Effector memory CD8-positive, alpha-beta T cell (primary cell): ENCODE data around the gene TMEM165.

ENCODE experiments used
- ATAC-seq: fragments of 150-1000 bp; cut with Tn5 transposase; replicated peaks from 2 replicates; pipeline ENCODE4 v1.10.0; 2021; ENCODE audit warnings: mild to moderate bottlenecking, moderate library complexity
- DNase-seq, 3 experiments: peaks; one replicate each; pipeline ENCODE4 v3.0.0; 2021
- H3K27ac Mint-ChIP-seq, 2 donors: one replicate each; pipeline ENCODE4 v1.8.0; 2022; ENCODE audit warnings: mild to moderate bottlenecking in 2 of 2, mixed read lengths in 2 of 2, moderate library complexity in 2 of 2
- H3K27me3 Mint-ChIP-seq, 2 donors: one replicate each; pipeline ENCODE4 v1.8.0; 2022; ENCODE audit warnings: mixed read lengths in 2 of 2
- H3K36me3 Mint-ChIP-seq: one replicate; pipeline ENCODE4 v1.8.0; 2022; ENCODE audit warnings: mild to moderate bottlenecking, moderate library complexity, mixed read lengths; ENCODE audit not compliant: insufficient read depth
- H3K4me1 Mint-ChIP-seq, 2 donors: one replicate each; pipeline ENCODE4 v1.8.0; 2022; ENCODE audit warnings: low read depth in 2 of 2, mixed read lengths in 2 of 2
- H3K4me3 Mint-ChIP-seq, 2 donors: one replicate each; pipeline ENCODE4 v1.8.0; 2022; ENCODE audit warnings: mild to moderate bottlenecking in 2 of 2, mixed read lengths in 2 of 2, moderate library complexity in 2 of 2
- H3K9me3 Mint-ChIP-seq, 2 donors: one replicate each; pipeline ENCODE4 v1.8.0; 2022; ENCODE audit warnings: mixed read lengths in 2 of 2

Gene TMEM165

DNA sequence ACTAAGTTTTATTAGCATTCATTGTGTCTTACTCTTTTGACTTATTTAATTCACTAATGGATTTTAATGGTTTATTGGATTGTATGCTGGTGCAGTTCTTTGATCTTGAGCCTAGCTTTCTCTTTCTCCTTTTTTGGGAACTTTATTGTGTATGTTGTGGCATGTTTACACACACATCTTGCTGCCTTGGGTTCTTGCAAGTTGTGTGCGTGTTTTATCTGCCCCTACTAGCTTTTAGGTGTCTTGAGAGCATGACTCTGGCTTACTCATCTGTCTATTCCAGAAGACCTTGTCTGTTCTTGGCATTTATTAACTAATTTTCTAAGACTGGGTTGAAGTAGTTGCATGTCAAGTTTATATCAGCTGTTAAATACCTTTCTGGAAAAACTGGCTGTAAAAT, 2.7 kb downstream of the TMEM165 start:
- ATAC-seq (no peak), DNase-seq (no peak)
- Mint-ChIP-seq H3K9me3 (no peaks in the 10 kb centered on the region), H3K4me1 (peaks cover 34 to 48% of the 10 kb centered on the region in 2 donors), H3K36me3 (peaks cover 37% of the 10 kb centered on the region), H3K4me3 (peak overlapping the region; percentile 95), H3K27ac (peak overlapping the region in 1 of 2 donors; percentile 97), H3K27me3 (no peaks in the 10 kb centered on the region)

DNA sequence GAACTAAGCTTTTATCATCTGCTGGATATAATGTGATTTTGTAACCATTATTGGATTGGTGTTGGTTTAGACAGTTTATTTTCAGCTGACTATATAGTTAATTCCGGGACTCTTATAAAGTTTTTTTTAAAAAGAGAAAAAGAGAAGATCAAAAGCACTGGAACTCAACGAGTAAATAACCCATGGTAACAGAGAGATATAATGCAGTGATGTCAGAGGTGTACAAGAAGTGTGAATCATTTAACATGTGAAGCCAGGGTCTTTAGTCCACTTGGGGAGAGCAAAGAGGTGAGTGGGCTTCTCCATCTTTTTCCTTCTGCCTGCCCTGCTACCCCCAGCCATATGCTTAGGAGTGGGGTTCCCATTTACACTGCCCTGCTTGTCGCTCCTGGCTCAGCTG, 3.2 kb downstream of the TMEM165 start:
- H3K27ac Mint-ChIP-seq, result peak overlapping the region in 1 of 2 donors; percentile 9
- no peaks in the 10 kb centered on the region for H3K9me3 Mint-ChIP-seq
- DNase-seq (no peak), ATAC-seq (no peak)
- no peaks in the 10 kb centered on the region for H3K27me3 Mint-ChIP-seq
- H3K36me3 Mint-ChIP-seq, result peaks cover 38% of the 10 kb centered on the region
- peaks cover 36 to 48% of the 10 kb centered on the region in 2 donors for H3K4me1 Mint-ChIP-seq
- H3K4me3 Mint-ChIP-seq, result peak overlapping the region; percentile 19 to 95

DNA sequence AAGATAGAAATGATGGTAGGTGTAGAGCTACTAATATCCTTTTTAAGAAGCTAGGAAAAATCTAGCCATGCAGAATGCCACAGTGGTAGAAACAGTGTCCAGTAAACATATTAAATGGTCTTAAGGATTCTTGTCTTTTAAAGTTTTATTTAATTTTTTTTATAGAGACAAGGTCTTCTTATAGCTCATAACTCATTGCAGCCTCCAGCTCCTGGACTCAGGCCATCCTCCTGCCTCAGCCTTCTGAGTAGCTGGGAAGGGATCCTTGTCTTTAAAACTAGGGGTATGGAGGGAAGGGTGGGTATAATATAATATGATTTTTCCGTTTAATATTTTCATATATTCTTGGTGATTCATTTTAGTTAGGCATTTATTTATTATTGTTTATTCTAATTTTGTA, 3.8 kb downstream of the TMEM165 start:
- no peak for DNase-seq
- Mint-ChIP-seq H3K27ac (peak overlapping the region in 1 of 2 donors; percentile 9), H3K9me3 (no peaks in the 10 kb centered on the region), H3K4me1 (peaks cover 36 to 48% of the 10 kb centered on the region in 2 donors), H3K27me3 (no peaks in the 10 kb centered on the region), H3K4me3 (peak overlapping the region; percentile 19 to 95), H3K36me3 (peaks cover 44% of the 10 kb centered on the region)
- ATAC-seq, result no peak

DNA sequence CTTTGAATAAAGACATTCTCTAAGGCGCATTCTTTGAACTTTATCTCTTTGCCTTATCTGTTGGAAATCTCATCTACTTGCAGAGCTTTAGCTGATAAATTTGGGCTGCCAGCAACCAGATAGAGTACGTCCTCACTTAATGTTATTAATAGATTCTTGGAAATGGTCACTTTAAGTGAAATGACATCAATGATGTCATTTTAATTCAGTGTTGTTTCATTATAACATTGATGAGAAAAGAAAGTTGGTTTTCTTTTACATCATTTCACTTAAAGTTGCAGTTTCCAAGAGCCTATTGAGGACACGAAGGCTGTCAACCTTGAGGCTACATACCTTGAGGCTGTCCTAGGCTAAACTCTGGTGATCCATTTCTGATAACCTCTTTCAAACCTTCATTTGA, 9.3 kb downstream of the TMEM165 start:
- DNase-seq (no peak), ATAC-seq (no peak)
- H3K4me3 Mint-ChIP-seq, result no peak overlapping the region
- H3K4me1 Mint-ChIP-seq, result peaks cover 34 to 35% of the 10 kb centered on the region in 2 donors
- no peaks in the 10 kb centered on the region for H3K9me3 Mint-ChIP-seq
- H3K27me3 Mint-ChIP-seq, result no peaks in the 10 kb centered on the region
- no peak overlapping the region for H3K27ac Mint-ChIP-seq
- peaks cover 47% of the 10 kb centered on the region for H3K36me3 Mint-ChIP-seq

DNA sequence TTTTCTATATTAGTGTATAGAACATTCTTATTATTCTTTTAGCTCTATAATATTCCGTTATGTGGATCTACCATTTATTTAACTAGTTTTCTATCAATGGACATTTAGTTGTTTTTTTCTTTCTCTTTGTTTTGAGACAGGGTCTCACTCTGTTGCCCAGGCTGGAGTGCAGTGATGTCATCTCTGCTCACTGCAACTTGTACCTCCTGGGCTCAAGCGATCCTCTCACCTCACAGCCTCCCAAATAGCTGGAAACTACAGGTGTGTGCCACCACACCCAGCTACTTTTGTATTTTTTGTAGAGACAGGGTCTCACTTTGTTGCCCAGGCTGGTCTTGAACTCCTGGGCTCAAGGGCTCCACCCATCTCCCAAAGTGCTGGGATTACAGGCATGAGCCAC, 10.8 kb downstream of the TMEM165 start:
- Mint-ChIP-seq H3K4me1 (peaks cover 29 to 33% of the 10 kb centered on the region in 2 donors), H3K36me3 (peaks cover 48% of the 10 kb centered on the region)
- ATAC-seq, result no peak

DNA sequence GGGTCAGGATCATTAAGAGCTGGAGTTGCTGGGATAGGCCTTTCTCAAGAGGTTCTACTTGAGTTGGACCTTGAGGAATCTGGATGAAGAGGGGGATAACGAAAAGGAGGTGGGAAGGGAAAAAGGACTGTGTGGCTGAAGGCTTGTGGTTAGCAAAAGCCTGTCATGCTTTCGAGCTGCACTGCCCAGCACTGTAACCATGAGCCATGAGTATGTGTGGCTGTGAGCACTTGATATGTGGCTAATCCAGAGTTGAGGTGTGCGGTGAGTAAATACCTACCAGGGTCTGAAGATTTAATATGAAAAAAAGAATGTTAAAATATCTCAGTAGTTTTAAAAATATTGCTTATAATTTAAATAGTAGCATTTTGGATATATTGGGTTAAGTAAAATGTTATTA, 11.4 kb downstream of the TMEM165 start:
- Mint-ChIP-seq H3K9me3 (no peaks in the 10 kb centered on the region), H3K4me1 (peaks cover 33% of the 10 kb centered on the region in 2 donors), H3K4me3 (no peak overlapping the region), H3K27ac (peak overlapping the region; percentile 64 to 84), H3K27me3 (no peaks in the 10 kb centered on the region), H3K36me3 (peaks cover 51% of the 10 kb centered on the region)
- ATAC-seq, result no peak
- no peak for DNase-seq

More for the DNA sequence above, 10.8 kb downstream of the TMEM165 start:
- no peaks in the 10 kb centered on the region for H3K9me3 Mint-ChIP-seq
- H3K27ac Mint-ChIP-seq, result peak overlapping the region; percentile 64 to 84
- H3K27me3 Mint-ChIP-seq, result no peaks in the 10 kb centered on the region
- H3K4me3 Mint-ChIP-seq, result no peak overlapping the region
- DNase-seq, result no peak

DNA sequence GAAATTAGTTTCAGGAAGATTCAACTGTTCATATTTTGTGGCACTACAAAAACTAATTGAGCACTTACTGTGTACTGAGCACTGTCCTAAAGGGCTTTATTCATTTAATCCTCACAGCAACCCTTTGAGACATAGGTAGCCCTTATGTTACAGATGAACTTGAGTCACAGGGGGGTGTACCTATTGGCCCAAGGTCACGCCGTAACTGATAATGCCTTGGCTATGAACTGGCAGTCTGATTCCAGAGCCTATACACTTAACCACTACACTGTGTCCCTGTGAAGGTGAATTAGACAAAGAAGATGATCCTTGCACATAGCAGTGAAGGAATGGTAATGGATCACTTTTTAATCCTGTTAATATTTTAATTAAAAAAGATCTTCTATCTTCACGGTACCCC, 12.0 kb downstream of the TMEM165 start:
- peaks cover 33% of the 10 kb centered on the region in 2 donors for H3K4me1 Mint-ChIP-seq
- no peak overlapping the region for H3K4me3 Mint-ChIP-seq
- H3K27ac Mint-ChIP-seq, result peak overlapping the region in 1 of 2 donors; percentile 31
- ATAC-seq, result no peak
- no peaks in the 10 kb centered on the region for H3K9me3 Mint-ChIP-seq
- DNase-seq, result no peak
- H3K27me3 Mint-ChIP-seq, result no peaks in the 10 kb centered on the region
- peaks cover 51% of the 10 kb centered on the region for H3K36me3 Mint-ChIP-seq

DNA sequence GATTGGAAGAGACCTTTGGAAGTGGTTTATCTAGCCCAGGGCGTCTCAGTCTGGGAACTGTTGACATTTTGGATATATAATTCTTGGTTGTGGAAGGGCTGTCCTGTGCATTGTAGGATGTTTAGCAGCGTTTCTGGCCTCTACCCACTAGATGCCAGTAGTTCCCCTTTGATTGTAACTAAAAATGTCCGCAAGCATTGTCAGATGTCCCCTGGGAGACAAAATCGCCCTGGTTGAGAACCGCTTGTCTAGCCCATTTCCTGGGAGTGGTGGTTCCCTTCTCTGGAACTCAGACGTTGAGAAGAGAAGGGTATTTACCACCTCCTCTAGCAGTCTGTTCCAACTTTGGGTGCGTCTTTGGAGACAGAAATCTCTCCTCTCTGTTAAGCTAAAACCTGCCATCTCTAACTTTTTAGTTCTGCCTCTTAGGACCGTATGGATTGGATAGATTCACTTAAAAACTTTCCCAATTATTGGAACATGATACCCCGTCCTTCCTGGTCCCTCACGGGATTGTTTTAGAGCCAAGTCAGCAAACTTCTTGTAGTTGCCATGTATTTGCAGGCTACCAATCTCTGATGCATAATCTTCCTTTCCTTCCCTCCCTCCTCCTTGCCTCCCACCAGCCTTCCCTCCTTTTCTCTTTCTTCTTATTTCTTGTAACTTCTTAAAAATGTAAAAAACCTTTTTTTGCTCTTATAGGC, 13.9 kb downstream of the TMEM165 start:
- ATAC-seq, result peak; percentile 24
- no peak for DNase-seq
- Mint-ChIP-seq H3K36me3 (peaks cover 43% of the 10 kb centered on the region), H3K4me3 (no peak overlapping the region), H3K27me3 (no peaks in the 10 kb centered on the region), H3K9me3 (no peaks in the 10 kb centered on the region), H3K4me1 (peaks cover 31 to 33% of the 10 kb centered on the region in 2 donors), H3K27ac (peak overlapping the region; percentile 49 to 74)

DNA sequence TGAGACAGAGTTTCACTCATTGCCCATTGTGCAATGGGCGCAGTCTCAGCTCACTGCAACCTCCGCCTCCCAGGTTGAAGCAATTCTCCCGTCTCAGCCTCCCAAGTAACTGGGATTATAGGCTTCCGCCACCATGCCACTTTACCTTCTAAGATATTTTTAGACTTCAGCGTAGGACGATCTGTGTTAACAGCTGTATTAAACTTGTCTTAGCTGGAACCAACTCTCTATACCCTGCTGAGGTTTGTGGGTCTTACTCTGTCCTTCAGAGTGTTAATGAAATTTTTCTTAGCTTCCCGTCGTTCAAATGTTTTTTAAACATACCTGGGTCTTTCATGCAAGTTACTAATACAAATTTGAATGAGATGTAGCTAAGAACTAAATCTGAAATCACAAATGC, 14.7 kb downstream of the TMEM165 start:
- no peak overlapping the region for H3K4me3 Mint-ChIP-seq
- H3K9me3 Mint-ChIP-seq, result no peaks in the 10 kb centered on the region
- peaks cover 26 to 33% of the 10 kb centered on the region in 2 donors for H3K4me1 Mint-ChIP-seq
- peak overlapping the region; percentile 49 to 74 for H3K27ac Mint-ChIP-seq
- DNase-seq (no peak), ATAC-seq (no peak)
- H3K27me3 Mint-ChIP-seq, result no peaks in the 10 kb centered on the region
- peaks cover 41% of the 10 kb centered on the region for H3K36me3 Mint-ChIP-seq

DNA sequence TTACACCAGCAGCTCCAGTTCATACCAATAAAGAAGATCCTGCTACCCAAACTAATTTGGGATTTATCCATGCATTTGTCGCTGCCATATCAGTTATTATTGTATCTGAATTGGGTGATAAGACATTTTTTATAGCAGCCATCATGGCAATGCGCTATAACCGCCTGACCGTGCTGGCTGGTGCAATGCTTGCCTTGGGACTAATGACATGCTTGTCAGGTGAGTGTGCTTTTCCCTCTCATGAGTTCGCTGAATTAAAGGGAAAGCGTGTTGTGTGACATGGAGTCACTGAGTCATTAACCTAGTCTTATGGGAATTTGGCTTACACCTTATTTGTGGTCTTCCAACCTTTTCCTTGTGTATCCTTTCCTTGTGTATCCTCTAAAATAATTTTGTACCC, 15.9 kb downstream of the TMEM165 start:
- H3K27me3 Mint-ChIP-seq, result no peaks in the 10 kb centered on the region
- no peak overlapping the region for H3K27ac Mint-ChIP-seq
- DNase-seq (no peak), ATAC-seq (no peak)
- H3K36me3 Mint-ChIP-seq, result peaks cover 38% of the 10 kb centered on the region
- H3K9me3 Mint-ChIP-seq, result no peaks in the 10 kb centered on the region
- peaks cover 17 to 23% of the 10 kb centered on the region in 2 donors for H3K4me1 Mint-ChIP-seq
- H3K4me3 Mint-ChIP-seq, result no peak overlapping the region

DNA sequence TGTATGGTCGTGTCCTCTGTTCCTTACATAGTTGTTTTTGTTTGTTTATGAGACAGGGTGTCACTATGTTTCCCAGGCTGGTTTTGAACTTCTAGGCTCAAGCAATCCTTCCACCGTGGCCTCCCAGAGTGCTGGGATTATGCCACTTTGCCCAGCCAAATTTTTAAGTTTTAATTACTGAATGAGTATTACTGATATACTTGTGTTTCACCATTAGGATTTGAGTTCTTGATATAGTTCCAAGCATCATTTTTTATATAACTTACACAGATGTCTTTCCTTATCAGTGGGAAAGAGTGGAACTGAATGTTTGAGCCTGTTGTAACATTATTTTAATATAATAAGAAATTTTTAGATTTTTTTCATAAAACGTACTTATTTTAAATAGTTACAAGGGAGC, 20.4 kb downstream of the TMEM165 start:
- Mint-ChIP-seq H3K4me3 (no peak overlapping the region), H3K36me3 (peaks cover 67% of the 10 kb centered on the region), H3K27me3 (no peaks in the 10 kb centered on the region), H3K4me1 (peaks cover 0 to 11% of the 10 kb centered on the region in 2 donors), H3K9me3 (no peaks in the 10 kb centered on the region), H3K27ac (peak overlapping the region in 1 of 2 donors; percentile 61)
- DNase-seq (no peak), ATAC-seq (no peak)

DNA sequence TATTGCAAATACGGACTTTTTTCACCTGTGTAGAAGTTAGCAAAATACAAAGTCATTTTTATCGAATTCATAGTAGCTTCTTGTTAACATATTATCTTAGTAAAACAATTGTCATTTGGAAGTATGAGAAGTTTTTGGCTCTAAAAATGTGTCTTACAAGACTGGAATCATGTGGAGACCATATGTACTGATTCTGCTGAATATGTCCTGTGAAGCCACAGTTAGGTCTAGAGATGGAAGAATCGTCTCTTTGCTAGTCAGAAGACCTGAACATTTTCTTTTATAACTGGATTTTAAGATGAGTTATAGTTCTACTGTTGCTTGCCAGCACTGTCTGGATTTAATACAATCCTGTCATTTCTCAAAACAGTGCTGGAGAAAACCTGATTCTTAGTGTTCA, 29.0 kb downstream of the TMEM165 start:
- Mint-ChIP-seq H3K4me1 (peaks cover 8 to 16% of the 10 kb centered on the region in 2 donors), H3K27me3 (no peaks in the 10 kb centered on the region), H3K9me3 (no peaks in the 10 kb centered on the region), H3K4me3 (no peak overlapping the region), H3K36me3 (peaks cover 62% of the 10 kb centered on the region), H3K27ac (peak overlapping the region in 1 of 2 donors; percentile 69)
- DNase-seq (no peak), ATAC-seq (no peak)

DNA sequence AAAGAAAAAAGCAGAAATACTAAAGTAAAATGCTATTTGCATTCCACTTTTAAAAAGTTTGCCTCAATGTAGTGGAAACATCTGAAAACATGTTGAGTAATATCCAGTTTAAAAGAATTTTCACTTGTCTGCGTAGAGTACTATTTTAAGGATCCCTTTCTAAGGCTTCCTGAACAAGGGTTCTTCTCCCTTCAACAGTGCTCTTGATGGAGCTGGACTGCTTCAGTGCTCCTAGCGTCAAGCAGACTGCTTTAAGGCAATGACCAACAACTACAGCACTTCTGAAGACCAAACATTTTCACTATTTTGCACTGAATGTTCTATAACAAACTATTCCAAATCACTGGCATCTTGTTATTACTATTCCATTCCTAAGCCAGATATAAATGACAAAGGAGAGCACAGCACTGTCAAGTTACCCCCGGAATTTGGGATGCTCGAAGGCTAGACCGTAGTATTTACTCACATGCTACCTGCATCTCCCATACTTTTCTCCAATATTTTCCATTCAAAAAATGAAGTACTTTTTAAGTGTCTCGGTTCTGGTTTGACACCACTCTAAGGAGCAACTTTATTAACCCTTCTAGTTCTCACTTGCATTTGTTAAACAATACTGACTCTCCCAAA, 36.1 kb downstream of the TMEM165 start:
- Mint-ChIP-seq H3K27ac (peak overlapping the region in 1 of 2 donors; percentile 6), H3K27me3 (no peaks in the 10 kb centered on the region), H3K4me3 (no peak overlapping the region), H3K4me1 (peaks cover 6 to 8% of the 10 kb centered on the region in 2 donors), H3K9me3 (no peaks in the 10 kb centered on the region), H3K36me3 (peaks cover 38% of the 10 kb centered on the region)
- no peak for DNase-seq
- no peak for ATAC-seq
